ENCODE results near the gene PCGF2.
A peak's percentile ranks its signal among the peaks of the same experiment; 100 is the strongest.
"Not testable (repeated sequence)": the region's sequence is repeated elsewhere in the genome, so short reads cannot be mapped to it uniquely, and the experiment has no call there.

Gene PCGF2

DNA sequence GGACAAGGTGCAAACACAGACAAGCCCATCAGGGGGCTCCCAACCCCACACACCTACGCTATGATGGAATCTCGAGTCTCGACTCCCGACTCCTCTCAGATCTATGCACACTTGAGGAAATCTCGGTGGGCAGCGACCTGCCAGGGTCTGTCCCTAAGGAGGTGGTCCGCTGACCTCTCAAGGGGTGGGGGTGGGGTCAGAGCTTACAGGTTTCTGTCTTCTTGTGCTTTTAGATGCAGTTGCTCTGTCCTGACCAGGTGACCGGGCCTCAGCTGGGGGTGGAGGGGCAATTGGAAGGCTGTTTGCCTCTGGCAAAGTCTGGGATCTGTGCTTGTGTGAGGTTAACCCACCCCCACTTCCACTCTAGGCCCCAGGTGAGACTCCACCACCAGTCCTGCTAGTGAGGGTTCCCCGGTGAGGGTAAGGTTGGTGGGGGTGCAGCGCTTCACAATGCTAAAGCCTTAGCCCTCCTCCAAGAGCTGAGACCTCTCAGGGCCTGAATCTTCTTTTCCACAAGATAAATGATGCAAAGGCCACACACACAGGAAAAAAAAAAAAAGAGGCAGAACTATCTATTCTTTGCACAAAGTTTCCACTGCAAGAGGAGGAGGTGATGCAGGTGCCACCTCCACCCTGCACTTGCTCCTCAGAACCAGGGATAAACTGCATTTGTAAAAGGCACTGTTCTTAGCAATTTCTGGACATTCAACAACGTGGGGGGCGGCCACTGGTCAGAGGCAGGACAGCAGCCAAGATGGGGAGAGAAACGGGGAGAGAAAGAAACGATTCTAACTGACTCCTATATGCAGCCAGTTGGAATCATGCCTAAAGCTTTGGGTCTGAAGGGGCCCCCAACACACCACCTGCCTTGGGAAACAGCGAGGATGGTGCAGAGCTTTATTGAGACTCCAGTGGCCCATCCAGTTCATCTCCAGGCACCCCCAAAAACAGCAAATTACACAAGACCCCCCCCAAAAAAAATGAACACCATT is 13.9 kb downstream of the PCGF2 start:
- no peak for DNase-seq

DNA sequence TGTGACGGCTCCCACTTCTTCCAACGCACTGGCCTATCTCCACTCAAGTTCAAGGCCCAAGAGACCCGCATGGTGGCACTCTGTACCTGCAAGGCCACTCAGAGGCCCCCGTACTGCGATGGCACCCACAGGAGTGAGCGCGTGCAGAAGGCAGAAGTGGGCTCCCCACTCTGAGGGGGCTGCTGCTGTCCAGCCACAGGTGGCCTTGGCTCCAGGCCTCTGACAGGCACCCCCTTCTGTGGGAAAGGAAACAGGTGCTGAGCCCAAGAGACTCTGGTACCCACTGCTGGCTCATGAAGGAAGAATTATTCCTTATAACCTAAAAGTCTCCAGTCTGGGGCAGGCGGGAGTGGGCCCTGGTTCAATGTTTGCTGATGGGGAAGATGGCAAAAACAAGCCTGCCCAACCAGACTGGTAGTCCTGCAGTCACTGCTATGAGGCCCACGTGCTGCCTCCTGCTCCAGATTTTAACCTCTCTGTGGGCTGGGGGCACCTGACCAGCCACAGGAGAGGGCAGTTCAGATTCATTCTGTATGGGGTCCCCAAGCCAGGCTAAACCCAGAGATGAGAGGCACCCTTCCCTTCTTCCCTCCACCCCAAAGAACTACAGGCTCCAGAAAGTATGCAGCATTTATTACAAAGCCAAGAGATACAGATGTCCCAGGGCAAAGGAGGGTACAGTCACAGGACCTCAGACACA is 14.7 kb downstream of the PCGF2 start:
- DNase-seq = no peak

DNA sequence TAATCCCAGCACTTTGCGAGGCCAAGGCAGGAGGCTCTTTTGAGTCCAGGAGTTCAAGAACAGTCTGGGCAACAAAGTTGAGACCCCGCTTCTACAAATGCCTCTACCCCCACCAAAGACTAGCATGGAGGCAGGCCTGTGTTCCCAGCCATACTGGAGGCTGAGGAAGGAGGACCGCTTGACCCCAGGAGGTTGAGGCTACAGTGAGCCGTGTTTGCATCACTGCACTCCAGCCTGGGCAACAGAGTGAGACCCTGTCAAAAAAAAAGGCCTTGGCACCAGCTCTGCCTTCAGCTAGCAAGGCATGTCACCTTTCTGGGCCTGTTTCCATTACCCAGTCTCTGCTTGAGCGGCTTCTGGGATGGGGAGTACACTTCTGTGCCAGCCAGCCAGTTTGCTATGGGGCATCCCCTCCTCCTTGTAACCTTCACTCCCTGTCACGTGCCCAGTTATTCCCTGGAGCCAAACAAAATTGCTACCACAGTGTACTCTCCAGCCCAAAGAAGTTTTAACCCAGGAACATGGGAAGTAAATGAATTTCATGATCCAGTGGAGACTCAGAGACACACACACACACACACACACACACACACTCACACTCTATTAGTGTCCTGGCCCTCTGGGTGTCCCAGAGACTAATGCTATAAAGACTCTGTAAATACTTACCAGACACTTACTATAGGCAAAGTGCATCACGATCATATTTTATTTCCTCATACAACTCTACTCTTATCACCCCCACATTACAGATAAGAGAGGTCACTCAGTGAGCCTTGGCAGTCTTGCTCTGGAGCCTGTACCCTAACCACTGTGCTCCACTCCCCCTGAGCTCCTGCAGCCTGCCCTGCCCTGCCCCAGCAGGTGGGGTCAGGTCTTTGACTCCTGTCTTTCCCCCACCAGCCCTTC is 15.5 kb downstream of the PCGF2 start:
- DNase-seq = no peak

DNA sequence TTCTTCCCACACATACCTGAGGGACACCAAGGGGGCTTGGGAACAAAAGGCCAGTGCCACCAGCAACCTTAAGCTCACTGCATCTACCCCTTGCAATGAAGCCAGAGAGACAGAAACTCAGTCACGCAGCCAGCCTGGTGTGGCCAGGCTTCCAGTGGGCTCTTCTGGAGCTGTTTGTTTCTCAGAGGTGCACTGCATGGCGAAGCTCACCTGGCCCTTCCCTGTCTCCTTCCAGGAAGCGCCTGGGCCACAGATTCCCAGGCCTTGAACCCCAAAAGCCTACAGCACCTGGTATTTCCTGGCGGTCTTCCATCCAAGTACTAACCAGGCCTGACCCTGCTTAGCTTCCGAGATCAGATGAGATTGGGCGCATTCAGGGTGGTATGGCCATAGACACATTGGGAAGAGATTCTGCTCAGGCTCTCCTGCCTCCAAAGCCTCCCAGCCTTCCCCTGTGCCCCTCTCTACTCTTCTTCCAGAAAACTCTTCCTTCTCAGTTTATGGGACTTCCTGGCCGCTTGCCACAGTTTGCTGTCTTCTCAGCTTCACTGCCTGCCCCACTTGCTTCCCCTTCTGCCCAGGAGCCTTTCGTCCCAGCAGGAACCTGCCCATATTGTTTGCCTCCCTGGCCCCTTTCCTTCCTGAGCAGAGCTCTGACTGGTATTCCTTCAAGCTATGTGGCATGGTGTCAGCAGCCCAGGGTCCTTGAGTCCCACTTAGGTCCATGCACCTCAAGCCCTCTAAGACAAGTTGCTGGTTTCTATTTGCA is 16.4 kb downstream of the PCGF2 start:
- DNase-seq = peak; percentile 18

DNA sequence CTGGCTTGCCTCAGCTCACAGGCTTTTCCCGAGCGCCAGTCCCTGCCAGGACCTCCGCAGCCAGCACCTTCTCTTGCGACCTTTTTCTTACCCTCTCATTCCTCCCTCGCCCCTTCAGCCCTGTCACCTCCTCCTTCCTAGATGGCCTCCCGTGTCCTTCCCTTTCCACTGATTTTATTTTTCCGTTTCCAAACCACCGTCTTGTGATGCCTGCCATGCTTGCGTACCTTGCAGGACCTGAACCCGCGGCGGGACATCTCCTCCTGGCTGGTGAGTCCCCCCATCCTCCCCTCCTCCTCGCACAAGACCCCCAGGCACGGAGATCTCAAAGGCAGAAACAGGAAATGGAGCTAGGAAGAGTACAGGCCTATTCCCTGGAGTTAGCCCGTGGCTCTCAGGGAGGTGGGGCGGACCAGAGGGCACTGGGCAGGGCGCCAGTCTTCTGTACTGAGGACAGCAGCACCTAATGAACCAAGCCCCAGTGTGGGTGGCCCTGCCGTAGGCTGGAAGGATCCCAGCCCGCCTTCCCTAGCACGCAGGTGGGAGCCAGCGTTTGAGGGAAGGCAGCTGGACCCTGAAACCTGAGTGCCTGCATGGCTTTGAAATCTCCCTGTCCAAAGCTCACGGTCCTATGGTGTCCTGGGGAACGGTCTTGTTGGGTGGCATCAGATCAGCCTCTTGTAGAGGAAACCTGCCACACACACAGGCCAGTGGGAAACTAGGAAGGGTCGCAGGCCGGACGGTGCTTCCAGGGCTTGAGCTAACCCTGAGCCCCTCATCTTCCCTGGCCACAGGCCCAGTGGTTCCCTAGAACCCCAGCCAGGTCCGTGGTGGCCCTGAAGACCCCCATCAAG is 17.4 kb downstream of the PCGF2 start:
- DNase-seq = no peak

DNA sequence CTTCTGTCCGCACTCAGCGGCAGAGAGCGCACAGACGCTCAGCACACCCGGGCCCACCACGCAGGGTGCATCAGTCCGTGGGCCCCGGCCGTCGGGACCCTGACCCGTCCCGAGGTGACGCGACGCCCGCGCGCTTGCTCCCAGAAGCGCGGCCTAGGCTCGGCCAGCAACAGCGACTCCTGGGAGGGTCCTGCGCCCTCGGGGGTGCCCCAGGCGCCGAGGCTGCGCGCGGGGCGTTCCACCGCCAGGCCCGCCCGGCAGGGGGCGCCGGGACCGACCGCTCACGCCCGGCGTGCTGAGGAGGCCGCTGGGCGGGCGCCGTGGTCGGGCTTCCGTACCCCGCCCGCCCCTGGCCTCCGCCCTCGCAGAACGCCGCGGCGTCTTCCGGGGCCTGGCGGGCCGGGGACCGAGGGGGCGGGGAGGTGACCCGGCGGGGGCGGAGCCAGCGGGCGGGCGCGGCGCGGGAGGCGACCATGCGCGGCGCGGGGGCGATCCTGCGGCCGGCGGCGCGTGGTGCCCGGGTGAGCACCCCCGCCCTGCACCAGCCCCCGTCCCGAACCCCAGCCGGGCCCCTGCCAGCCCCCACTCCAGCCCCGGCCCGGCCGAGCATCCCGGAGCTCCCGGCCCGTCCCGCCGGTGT is 18.1 kb downstream of the PCGF2 start, which contains the start of gene CISD3:
Gene CISD3 (plus strand): TSS at position 456 of the 640 bp plus-strand sequence. CDS start 18 bp downstream, at position 474.
- peak; percentile 81 for DNase-seq

DNA sequence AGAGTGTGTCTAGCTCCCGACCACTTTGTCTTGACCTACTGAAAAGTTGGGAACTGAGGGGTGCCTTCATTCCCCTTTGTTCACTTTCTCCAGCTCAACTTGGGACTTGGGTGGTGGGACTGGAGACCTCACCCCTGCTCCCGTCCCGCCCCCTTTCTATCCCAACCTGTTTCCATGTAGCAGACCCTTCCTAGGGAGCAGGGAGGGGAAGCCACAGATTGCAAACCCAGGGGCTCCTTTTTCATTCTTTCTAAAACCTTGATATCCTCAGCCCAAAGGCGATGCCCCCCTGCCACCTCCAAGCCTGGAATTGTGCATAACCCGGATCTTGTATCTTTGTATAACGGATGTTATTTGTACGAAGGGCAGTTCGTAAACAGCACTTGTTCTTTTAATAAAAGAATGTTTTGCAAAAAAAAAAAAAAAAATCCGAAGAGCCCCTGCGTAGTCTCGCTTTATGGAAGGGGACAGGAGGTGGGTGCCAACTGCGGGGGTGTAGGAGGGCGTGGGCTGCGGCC is 18.7 kb downstream of the PCGF2 start:
- no peak for DNase-seq

DNA sequence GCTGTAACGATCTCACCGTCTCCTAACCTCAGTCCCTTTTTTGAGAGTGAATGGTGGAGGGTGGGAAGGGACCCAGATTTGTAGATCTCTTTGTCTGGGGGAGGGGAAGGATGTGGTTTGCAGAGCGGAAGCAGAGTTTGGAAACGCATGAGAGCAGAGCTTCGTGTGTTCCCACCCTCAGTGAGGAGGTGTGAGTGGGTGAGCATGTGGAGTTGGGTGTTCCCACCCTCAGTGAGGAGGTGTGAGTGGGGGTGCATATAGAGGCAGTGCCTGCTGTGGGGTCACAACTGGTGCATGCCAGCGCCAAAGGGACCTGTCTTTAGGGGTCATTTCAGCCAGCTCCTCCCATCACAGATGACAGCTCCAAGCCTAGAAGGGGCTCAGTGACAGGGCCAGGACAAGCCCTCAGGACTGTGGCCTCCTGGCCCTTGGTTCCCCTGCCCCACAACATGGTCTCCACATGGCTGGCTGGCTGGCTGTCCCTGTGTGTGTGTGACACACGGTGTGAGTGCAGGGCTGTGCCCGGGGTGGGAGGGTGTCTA is 19.8 kb downstream of the PCGF2 start:
- peak; percentile 44 for DNase-seq

DNA sequence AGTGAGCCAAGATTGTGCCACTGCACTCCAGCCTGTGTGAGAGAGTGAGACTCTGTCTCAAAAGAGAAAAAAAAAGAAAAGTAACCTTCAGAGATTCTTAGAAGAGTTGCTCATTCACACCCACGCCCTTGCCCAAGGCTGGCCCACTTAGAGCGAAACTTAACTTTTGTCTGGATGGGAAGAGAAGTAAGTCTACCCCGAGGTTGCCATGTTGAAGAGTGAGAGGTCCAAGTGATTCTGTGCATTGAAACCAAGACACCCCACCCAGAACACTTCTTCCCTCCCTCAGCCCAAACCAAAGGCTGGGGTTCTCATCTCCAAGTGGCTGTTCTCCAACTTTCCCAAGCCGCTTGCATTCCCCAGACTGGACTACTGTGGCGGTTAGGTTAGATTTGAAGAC is 20.4 kb downstream of the PCGF2 start:
- no peak for DNase-seq

DNA sequence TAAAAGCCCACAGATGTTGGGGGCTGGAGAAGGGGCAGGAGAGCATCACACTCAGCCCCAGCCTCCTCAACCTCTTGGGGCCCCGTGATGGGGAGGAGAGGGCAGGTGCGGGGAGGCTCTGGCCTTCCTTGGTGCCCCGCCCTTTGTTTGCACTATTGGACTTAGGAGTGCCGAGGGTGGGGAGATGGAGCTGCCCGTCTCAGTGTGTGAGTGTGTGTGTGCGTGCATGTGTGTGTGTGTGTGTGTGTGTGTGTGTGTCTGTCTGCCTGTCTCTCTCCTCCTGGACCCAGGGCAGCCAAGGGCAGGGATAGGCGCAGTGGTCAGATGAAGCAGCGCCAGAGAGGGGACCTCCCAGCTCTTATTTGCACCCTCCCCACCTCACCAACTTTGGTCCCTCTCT is 22.0 kb downstream of the PCGF2 start:
- DNase-seq = not testable (repeated sequence)

DNA sequence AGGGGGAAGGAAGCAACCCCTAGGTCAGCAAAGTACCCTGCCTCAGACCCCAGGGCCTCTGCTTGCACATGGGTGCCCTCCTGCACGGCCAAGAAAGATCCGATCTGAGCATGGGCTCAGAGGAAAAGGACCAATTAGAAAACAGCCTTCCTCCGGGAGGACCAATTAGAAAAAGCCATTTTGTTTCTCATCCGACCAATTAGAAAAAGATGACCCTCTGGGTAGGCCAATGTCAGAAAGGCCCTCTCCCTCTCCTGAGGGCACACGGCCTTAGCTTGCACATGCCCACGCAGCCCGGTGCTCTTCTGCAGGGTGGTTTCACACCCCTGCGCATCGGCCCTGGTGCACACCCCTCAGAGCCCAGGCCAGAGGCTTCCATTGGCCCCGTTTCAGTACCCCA is 23.1 kb downstream of the PCGF2 start:
- no peak for DNase-seq

DNA sequence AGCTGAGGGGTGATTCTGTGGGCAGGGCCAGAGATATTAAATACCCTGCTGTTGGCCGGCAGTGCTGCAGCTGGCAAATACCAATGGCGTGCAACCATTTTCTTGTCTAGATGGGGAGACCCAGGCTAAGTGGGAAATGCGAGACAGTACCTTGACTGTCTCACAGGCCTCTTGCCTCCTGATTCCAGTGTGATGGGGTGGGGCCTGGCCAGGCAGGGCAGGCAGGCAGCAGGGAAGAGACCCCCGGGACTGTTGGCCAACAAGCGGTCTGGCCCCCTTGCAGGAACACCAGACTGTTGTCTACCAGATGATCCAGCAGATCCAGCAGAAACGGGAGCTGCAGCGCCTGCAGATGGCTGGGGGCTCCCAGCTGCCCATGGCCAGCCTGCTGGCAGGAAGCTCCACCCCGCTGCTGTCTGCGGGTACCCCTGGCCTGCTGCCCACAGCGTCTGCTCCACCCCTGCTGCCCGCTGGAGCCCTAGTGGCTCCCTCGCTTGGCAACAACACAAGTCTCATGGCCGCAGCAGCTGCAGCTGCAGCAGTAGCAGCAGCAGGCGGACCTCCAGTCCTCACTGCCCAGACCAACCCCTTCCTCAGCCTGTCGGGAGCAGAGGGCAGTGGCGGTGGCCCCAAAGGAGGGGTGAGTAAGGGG is 23.7 kb downstream of the PCGF2 start:
- no peak for DNase-seq

DNA sequence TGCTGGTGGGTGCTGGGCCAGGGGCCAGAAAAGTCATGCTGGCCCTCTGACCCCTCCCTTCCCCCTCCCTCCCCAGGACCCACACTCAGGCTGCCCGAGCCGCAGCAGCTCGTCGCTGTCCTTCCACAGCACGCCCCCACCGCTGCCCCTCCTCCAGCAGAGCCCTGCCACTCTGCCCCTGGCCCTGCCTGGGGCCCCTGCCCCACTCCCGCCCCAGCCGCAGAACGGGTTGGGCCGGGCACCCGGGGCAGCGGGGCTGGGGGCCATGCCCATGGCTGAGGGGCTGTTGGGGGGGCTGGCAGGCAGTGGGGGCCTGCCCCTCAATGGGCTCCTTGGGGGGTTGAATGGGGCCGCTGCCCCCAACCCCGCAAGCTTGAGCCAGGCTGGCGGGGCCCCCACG is 26.3 kb downstream of the PCGF2 start:
- DNase-seq = no peak

DNA sequence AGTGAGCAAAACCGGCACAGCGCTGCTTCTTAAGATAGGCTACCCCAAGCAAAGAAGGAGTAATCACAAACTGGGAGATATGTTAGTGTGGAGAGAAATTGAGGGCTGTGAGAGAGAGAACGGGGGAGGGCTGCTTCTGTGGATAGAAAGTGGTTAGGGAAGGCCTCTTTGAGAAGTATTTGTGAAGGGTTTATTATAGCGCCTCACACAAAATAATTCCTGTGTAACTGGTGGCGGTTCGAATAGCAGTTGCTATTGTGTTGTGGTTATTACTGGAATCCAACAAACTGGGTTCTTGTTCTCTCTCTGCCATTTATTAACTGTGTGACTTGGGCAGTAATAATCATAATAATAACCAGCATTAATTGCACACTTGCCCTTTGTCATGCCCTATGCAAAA is 27.2 kb downstream of the PCGF2 start:
- no peak for DNase-seq

DNA sequence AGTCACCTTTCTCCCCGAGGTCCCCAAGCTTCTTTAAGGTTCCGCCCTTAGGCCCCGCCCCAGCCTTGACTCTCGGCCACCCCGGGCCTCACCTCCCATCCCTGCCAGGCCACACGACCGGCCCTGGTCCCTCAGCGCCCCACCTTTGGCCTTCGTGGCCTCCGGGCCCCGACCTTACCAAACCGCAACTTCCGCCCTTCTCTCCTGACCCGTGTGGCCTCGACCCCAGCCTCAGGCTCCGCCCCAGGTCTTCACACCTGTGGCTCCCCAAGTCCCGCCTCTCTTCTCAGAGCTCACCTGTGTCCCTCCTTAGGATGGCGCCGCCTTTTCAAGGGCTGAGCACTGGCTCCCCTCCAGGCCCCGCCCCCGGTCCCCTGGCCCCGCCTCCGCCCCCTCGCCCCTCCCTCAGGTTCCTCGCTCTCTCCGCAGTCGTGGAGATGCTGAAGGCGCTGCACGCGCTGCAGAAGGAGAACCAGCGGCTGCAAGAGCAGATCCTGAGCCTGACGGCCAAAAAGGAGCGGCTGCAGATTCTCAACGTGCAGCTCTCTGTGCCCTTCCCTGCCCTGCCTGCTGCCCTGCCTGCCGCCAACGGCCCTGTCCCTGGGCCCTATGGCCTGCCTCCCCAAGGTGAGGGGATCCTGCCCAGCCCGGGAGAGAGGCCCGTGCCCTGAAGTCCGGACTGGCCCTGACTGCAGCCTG is 28.0 kb downstream of the PCGF2 start:
- DNase-seq = no peak

DNA sequence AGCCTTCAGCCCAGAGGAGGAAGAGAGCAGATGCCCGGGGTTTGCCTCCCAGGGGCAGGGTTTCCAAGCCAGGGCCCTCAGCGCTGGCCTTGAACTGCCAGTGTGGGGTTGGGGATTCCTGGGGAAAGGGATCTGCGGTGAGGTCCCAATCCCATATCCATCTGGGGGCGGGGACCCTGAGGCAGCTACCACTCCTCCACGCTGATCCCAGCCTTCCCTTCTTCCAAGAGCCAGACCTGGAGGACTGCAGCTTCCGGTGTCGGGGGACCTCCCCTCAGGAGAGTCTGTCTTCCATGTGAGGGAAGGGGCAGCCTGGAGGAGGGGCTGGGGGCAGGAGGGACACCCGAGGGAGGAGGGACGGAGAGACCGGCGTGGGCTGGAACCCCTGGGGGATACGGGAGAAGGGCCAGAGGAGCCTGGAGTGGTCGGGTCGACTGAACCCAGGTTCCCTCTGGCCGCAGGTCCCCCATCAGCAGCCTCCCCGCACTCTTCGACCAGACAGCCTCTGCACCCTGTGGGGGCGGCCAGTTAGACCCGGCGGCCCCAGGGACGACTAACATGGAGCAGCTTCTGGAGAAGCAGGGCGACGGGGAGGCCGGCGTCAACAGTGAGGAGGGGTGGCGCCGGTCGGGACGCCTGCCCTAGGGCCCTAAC is 28.7 kb downstream of the PCGF2 start:
- no peak for DNase-seq

DNA sequence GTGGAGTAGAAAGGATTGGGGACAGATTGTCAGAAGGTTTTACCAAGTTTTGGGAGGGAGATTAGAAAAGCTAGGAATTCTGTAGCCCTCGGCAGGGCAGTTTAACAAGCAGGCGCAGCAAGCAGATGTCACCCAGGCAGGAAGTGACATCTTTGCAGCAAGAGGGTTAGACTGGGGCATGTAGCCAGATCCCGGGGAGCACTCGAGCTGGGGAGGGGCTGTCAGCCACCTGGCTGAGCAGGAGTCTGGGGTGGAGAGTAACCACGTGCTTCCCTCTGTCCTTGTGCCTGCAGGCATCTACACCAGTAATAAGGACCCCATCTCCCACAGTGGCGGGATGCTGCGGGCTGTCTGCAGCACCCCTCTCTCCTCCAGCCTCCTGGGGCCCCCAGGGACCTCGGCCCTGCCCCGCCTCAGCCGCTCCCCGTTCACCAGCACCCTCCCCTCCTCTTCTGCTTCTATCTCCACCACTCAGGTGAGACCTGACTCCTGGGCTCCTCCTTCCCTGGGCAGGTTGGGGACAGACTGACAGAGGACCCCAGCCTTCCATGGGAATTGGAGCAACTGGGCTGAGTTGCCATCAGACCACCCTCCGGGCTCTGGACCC is 30.9 kb downstream of the PCGF2 start:
- DNase-seq = no peak
